ENCODE data around the gene PRKCZ. TPM values are rescaled to one million over a fixed set of nuclear protein-coding genes. Genes with fewer than 3 reads are reported as not detected.

The PRKCZ gene
- total RNA-seq, 6 experiments from 2014 or later = 0.55 to 1.4 (median 0.95) TPM

DNA sequence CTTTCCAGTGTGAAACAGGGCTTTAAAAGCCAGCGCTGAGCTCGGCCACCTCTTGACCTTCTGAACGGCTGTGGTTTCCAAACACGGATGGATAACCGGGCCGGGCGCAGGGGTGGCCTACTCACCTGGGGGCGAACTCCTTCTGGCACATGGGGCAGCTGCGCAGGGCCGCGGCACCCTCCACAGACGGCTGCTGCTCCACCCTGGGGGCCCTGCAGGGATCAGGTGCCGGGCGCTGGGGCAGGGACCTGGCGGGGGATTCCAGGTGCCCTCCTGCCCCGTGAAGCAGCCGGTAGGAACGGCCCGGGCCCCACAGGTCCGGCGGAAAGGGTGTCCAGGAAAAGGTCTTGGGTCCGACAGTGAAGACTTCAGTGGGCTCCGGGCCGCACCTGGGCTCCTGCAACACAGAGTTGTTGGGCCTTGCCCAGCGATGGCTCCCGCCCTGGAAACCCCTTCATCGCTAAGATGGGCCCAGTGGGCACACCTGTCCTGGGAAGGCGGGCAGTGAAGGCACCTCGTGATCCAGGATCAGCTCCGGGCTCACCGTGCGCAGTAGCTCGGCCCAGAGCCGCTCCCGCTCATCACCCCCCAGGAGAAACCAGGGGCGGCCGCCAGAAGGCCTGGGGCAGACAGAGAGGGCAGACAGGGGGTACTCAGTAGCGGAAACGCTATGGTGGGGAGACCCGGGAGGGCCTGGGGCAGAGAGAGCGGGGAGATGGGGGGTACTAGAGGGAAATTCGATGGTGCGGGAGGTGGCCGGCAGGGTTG is 143.5 kb downstream of the PRKCZ start:
- no peaks in the 10 kb centered on the region for H3K9me3 Mint-ChIP-seq
- DNase-seq = no peak
- H3K27me3 Mint-ChIP-seq (ENCODE audit: insufficient read depth) = no peaks in the 10 kb centered on the region
- H3K4me1 Mint-ChIP-seq (ENCODE audit: low read depth) = no peaks in the 10 kb centered on the region; the same call in 1 of the 2 replicates
- peak overlapping the region; percentile 77 for H3K4me3 Mint-ChIP-seq
- no peaks in the 10 kb centered on the region for H3K36me3 Mint-ChIP-seq (ENCODE audit: low read depth)
- TF ChIP-seq, protein P1, sequence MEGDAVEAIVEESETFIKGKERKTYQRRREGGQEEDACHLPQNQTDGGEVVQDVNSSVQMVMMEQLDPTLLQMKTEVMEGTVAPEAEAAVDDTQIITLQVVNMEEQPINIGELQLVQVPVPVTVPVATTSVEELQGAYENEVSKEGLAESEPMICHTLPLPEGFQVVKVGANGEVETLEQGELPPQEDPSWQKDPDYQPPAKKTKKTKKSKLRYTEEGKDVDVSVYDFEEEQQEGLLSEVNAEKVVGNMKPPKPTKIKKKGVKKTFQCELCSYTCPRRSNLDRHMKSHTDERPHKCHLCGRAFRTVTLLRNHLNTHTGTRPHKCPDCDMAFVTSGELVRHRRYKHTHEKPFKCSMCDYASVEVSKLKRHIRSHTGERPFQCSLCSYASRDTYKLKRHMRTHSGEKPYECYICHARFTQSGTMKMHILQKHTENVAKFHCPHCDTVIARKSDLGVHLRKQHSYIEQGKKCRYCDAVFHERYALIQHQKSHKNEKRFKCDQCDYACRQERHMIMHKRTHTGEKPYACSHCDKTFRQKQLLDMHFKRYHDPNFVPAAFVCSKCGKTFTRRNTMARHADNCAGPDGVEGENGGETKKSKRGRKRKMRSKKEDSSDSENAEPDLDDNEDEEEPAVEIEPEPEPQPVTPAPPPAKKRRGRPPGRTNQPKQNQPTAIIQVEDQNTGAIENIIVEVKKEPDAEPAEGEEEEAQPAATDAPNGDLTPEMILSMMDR (IDR thresholded peaks at IDR 0.05) = no peak
- peak overlapping the region; percentile 33; the same call in 1 of the 2 replicates for H3K27ac Mint-ChIP-seq

DNA sequence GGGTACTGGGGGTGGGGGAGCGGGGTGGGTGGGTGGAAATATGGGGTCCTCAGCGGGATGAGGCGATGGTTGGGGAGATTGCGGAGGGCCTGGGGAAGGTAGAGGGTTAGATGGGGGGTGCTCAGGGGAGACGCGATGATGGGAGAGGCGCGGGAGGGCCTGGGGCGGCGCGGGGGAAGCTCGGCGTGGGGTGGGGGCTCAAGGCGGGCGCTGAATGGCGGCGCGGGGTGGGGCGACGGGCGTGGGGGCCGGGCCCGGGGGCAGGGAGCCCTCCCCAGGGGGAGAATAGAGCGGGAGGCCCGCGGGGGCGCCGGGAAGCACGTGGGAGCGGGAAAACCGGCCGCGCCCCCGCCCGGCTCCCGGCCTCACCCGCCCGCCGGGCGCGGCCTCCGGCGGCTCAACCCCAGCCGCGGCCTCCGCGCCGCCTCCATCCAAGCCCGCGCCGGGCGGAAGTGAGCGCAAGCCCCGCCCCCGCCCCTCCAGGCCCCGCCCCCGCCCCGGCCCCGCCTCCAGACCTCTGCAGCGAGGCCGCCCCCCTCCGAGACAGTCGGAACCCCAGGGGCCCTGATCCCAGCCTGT is 144.2 kb downstream of the PRKCZ start, which contains the start of gene FAAP20:
FAAP20 (minus strand) TSS at position 454 of the 579 bp plus-strand sequence; CDS start at position 431, 23 bp downstream.
- Mint-ChIP-seq H3K4me1 (ENCODE audit: low read depth) (peaks cover 5% of the 10 kb centered on the region), H3K9me3 (no peaks in the 10 kb centered on the region), H3K4me3 (peak within 1 kb of the TSS; percentile 84), H3K27ac (peak within 1 kb of the TSS; percentile 87), H3K36me3 (ENCODE audit: low read depth) (no peaks in the 10 kb centered on the region), H3K27me3 (ENCODE audit: insufficient read depth) (no peaks in the 10 kb centered on the region)
- TF ChIP-seq, protein P1 (IDR thresholded peaks at IDR 0.05) = no peak
- peak; percentile 35 for DNase-seq

DNA sequence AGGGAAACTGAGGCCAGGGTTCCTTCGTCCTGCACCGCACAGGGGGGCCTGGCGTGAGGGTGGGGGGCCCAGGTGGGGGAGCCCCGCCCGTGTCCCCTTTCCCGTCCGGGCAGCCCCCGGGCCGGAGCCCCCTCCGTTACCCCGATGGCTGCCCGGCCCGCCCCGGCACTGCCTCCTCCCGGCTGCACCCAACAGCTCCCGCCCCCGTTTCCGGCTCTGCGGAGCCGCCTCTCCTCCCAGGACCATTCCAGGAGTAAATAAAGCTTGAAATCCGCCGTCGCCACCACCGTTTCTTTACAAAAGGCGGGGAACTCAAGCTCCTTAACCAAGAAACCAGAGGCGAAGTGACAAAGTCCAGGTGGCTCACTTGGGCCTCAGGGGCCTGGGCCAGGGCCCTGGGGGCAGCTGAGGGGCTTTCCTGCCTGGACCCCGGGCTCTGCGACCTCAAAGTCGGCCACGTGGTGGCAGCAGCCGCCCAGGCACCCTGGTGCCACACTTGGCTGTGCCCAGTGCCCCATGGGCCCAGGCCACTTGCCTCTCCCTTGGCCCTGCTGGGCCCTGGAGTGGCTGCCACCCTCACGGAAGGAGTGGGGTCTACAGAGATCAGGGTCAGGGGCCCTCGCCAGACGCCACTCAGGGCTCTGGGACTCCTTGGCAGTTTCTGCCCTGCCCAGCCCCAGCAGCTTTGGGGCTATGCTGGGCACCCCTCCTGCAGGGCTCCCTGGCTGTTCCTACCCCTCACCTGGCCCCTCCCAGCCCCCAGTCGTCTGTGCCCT is 144.9 kb downstream of the PRKCZ start:
- Mint-ChIP-seq H3K4me1 (ENCODE audit: low read depth) (peaks cover 10% of the 10 kb centered on the region), H3K36me3 (ENCODE audit: low read depth) (no peaks in the 10 kb centered on the region), H3K27ac (peak overlapping the region; percentile 87), H3K27me3 (ENCODE audit: insufficient read depth) (no peaks in the 10 kb centered on the region), H3K9me3 (no peaks in the 10 kb centered on the region), H3K4me3 (peak overlapping the region; percentile 84)
- TF ChIP-seq, protein P1 (IDR thresholded peaks at IDR 0.05) = peak; percentile 91
- DNase-seq = peak; percentile 78

DNA sequence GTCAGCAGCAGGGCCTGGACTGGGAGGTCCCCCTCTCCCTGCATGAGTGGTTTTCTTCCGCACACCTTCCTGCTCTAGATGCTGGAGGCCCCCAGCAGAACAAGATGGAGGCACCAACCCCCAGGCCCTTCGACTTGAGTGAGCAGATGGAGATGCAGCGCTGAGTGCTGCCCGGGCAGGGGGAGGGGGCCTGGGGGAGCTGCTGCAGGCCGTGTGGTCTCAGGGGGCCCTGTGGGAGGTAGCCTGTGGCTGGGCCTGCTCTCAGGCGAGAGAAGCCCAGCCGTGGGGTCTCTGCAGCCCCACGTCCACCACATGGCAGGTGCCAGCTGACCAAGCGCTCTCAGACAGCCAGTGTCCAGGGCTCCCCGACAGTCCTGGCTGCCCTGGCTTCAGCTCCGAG is 145.6 kb downstream of the PRKCZ start:
- TF ChIP-seq, protein P1 (IDR thresholded peaks at IDR 0.05) = no peak
- Mint-ChIP-seq H3K27ac (no peak overlapping the region), H3K4me1 (ENCODE audit: low read depth) (peaks cover 10% of the 10 kb centered on the region), H3K36me3 (ENCODE audit: low read depth) (no peaks in the 10 kb centered on the region), H3K27me3 (ENCODE audit: insufficient read depth) (no peaks in the 10 kb centered on the region), H3K9me3 (no peaks in the 10 kb centered on the region), H3K4me3 (no peak overlapping the region)
- no peak for DNase-seq

DNA sequence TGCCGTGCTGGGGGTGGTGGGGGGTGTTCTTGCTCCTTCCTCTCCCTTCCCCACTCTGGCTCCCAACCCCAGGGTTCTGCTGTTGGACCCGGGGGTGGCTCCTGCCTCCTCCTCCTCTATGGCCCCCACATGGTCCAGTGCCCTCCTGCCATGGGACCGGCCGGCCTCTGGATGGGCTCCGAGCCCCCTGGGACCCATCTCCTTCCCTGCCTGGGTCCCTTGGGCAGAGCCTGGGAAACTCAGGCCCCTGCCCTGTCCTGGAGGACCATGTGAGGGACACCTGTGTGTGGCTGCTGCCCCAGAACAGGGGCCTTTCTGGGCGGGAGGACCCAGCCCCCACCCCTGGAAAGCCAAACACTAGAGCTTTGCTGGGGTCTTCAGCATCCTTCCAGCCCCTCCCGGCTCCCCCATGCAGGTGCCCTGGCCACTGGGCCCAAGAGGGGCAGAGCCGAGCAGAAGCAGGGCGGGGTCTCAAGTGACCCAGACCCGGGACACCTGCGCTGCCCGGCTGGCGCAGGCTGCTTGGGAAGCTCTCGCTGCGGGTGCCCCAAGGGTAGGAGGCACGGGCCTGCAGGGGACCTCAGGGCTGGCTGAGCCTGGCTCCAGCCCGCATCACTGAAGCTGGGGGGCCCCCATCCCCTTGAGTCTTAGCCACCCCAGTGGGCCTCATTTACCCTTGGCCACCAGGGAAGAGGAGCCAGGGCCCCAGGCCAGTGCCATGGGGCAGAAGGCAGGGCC is 146.9 kb downstream of the PRKCZ start:
- H3K27me3 Mint-ChIP-seq (ENCODE audit: insufficient read depth) = no peaks in the 10 kb centered on the region

More for the DNA sequence above, 146.9 kb downstream of the PRKCZ start:
- H3K4me1 Mint-ChIP-seq (ENCODE audit: low read depth) = peaks cover 10% of the 10 kb centered on the region
- no peak overlapping the region for H3K4me3 Mint-ChIP-seq
- DNase-seq = no peak
- H3K36me3 Mint-ChIP-seq (ENCODE audit: low read depth) = no peaks in the 10 kb centered on the region
- TF ChIP-seq, protein P1 (IDR thresholded peaks at IDR 0.05) = no peak
- no peaks in the 10 kb centered on the region for H3K9me3 Mint-ChIP-seq
- H3K27ac Mint-ChIP-seq = no peak overlapping the region

Measured in HFFc6 (cell line).